DMS53 (cell line): ENCODE measurements around the gene TPST1.

Experiments
- DNase-seq: peaks from one replicate; lab custom pipeline; 2025; lab: John Stamatoyannopoulos, UW

The TPST1 gene

DNA sequence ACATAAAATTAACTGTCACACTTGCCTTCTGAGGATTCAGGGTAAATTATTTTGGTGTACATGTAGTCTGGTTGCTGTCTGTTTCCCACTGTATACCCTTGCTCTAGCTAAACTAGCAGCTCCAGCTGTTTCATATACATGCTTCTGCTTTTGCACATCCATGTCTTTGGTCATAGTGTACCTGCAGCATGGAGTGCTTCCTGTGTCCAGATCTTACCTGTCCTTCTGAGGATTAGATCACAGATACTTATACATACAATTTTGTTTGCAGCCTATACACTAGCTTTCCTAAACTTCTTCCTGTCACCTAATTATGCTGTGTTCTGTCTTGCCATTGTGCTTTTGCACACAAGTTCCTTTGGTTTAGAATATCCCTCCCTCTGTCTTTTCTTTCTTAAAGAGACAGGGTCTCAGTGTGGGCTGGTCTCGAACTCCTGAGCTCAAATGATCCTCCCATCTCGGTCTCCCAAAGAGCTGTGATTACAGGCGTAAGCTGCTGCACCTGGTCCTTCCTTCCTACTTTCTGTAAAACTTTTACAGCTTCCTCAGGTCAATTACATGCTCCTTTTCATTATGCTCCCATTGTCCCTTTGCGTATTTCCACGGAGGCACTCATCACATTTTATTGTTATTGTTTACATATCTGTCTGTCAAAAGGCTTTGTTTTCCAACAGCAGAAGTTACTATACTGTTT lies 33.8 kb downstream of the TPST1 start:
- no peak for DNase-seq

DNA sequence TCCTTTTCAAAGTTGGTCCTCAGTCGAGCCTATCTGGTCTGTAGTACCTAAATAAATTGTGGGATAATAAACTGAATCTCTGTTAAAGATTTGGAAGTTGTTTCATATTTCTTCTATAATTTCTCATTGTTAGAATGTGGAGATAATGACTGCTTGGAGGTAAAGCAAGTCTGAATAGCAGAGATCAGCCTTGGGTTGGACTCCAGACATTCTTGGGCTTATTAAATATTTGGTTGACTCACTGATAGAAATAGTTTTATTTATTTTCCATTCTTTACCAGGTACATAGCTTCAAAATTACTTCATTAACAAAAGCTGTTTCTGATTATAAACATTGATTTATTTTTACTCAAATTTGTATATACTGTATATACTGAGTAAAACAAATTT lies 34.3 kb downstream of the TPST1 start:
- no peak for DNase-seq

DNA sequence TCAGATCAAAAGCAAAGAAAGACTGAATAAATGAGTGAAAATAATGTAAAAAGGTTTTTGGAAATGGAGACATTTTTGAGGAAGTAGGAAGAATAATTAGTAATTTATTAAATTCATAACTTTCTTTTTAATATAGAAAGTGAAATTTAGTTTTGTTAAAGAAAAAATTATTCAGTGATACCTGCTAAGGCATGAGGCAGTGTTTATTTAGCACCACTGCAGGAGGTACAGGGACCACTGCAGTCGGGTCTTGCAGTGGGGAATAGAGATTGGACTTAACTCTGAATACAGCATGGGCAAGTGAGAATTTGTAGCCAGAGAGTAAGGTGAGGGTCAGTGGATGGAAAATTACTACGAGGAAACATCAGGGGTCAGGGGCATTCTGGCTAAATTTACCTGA lies 39.9 kb downstream of the TPST1 start:
- DNase-seq: no peak

DNA sequence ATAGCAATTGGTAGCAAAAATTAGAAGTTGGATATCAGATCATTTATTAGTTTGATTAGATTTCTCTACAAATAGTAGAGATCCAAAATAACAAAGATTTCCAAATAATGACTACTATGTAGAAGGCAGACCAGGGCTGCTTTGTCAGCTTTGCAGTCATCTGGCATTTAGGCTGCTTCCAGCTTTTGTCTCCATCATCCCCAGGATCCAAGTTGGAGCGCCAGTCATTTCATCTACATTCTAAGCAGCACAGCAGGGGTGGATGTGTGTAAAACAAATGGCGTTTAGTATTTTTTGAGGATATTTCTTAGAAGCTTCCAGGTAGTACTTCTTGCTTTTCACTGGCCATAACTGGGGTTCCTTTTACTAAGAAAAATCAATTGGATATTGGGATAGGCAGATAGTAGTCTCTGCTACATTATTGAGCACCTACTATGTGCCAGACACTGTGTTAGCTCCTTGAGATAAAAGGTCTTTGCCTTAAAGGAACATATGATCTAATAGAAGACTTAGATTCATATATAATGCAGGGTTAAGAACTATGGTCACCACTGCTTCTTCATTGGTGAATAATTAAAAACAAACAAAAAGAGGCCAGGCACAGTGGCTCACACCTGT lies 41.5 kb downstream of the TPST1 start:
- DNase-seq: no peak

DNA sequence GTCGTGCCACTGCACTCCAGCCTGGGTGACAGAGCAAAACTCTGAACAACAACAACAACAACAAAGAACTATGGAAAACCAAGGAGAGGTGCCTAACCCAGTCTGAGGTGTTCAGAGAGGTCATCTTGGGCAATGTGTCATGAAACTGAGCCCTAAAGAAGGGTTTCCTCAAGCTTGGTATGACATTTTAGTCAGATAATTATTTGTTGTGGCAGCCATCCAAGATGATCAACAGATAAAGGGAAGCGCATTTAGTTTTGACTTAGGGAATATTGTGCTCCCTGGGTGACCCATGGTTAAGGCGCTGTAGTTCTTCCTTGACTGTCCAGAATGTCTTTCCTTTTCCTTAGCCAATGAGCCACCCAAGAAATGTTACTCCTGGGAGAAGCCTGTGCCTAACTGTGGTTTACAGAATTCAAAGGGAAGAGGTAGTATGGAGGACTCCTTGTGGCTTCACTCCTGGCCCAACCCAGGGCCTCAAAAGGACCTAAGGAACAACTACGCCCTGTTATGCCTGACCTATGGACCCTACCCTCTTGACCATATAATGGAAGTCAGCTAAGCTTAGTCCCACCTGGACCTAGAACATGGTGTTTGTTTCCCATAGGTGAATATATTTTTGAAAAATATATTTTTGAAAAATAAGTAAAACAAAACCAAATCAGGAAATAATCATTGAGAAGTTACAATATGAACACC lies 42.4 kb downstream of the TPST1 start:
- DNase-seq: peak; percentile 15

DNA sequence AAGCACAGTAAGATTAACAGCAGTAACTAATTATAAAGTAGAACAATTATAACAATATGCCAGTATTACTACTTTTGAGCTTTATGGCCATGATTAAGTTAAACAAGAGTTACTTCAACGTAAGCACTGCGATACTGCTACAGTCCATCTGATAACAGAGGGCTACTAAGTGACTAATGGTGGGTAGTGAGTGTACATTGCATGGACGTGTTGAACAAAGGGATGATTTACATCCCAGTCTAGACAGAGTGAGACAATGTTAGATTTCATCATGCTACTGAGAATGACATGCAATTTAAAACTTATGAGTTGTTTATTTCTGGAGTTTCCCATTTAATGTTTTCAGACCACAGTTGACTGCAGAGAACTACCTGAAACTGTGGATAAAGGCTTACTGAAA lies 45.6 kb downstream of the TPST1 start:
- DNase-seq: no peak

DNA sequence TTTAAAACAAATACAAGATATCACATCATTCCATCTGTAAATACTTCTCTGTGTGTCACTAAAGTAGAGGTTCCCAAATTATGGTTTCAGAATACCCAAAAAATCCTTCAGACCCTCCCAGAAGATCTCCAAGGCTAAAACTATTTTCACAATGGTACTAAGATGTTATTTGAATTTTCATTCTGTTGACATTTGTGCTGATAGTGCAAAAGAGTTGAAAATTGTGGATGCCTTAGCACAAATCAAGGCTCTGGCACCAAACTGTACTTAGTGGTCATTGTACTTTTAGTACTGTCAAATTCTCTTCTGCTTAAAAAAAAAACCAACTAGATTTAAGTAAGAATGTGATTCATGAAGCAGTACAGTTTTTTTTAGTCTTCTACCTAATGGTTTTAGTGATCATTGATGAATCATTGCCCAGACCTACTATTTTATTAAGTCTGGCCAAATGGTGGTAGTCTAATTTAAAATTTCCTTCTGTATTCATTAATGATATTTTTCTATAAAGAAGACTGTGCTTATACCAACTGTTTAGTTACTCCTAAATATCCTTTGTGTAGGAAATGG lies 50.5 kb downstream of the TPST1 start:
- no peak for DNase-seq

DNA sequence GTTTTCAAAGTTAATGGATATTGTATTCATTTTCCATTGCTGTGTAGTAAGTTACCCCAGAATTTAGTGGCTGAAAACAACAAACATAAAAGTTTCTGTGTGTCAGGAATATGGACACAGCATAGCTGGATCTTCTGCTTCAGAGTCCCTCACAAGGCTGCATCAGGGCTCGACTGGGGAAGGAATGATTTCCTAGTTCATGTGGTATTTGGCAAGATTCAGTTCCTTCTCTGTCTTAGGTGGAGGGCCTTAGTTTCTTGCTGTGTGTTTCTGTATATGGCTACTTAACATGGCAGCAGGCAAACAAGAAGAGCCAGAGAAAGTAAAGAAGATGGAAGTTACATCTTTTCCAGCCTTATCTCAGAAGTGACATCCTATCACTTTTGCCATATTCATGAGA lies 51.1 kb downstream of the TPST1 start:
- DNase-seq: no peak

DNA sequence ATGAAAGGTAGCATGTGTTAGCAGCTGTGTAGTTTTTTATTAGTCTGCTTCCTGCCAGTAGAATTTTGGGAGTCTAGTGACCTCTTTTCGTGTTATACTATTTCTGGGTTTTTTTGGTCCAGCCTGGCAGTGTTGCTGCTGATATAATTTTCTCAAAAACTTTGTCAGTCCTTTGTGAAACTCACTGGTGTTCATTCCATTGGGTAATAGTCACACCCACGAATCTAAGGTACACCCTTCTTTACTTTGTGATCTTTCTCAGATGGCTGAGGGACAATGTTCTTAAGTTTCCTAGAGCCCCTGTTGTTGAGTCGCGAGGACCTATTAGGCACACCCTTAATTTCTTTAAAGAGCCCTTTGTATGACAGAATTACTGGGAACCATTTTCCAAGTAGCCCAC lies 52.3 kb downstream of the TPST1 start:
- no peak for DNase-seq

DNA sequence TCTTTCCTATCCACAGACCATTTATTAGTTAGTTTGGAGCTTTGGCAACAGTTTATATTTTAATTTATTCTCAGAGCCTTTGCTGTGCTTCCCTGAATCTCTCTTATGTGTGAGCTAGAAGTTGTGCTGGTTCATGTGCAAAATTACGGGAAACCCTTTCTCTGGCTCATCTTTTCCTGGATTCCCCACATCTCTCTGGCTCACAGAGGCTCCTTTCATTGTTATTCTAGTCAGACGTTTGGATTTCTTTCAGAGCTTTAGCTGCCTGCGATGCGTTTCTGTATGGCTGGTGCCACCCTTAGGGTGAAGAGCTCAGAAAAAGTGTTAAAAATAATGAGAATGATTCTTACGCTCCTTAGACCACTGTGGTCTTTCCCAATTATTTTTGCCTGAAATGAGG lies 53.3 kb downstream of the TPST1 start:
- DNase-seq: no peak

DNA sequence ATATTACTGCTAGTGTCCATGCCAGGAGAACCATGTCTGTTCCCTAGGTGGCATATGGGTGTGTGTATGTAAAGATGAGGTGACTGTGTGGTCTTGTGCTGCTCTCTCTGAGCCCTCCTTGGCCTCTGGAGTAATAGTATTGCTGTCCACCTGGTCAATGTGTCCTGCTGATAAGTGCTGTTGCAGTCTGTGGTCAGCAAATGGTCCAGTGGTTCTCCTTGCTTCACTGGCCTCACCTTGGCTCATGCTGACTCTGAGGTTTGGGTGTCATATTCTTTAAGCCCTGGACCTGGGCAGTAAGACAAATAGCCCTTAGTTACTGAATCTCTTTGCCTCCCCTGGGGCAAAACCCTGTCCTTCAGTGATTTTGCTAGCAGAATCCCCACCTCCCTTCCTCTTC lies 56.8 kb downstream of the TPST1 start:
- DNase-seq: no peak

DNA sequence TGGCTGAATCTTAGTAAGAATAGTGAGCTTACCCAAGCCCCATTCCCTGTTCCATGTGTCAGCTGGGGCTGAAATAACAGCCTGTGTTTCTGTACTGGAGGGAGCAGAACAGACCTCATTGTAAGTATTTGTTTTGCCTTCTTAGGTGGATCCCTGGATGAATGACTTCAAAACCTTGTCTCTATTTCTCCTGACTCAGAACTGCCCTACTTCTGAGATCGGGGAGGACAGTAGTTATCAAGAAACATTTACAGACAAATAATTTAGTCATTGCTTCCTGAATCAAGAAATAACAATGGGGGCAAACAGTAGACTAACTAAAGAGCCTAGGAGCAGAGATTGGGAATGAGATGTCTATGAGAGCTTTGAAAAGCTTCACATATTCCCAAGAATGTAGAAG lies 58.8 kb downstream of the TPST1 start:
- no peak for DNase-seq

DNA sequence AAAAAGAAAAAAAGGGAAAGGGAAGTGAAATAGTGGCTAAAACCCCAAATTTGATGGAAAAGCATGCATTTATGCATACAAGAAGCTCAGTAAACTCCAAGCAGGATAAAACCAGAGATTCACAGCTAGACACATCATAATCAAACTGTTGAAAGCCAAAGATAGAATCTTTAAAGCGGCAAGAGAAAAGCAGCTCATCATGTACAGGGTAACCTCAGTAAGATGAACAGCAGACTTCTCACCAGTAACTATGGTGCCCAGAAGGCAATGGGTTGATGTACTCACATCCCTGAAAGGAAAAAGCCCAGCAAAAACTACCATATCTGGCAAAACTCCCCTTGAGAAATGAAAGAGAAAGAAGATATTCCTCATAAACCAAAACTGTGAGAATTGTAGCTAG lies 60.4 kb downstream of the TPST1 start:
- DNase-seq: peak; percentile 69

DNA sequence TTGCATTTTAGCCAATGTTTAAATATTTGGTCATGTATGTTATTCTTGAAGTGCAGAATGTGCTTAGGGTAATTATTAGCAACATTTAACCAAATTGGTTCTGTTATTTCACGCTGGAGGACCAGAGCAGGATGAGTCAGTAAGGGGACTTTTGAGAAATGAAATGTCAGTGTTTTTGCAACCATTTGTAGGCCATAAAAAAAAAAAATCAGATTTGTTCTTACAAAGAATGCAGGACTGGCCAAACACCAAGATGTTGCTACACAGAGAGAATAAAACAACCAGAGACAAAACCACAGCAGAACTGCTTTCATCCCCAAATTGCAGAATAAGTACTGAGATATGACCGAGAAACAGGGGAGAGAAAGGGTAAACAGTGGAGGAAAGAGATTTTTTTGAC lies 62.1 kb downstream of the TPST1 start:
- no peak for DNase-seq

DNA sequence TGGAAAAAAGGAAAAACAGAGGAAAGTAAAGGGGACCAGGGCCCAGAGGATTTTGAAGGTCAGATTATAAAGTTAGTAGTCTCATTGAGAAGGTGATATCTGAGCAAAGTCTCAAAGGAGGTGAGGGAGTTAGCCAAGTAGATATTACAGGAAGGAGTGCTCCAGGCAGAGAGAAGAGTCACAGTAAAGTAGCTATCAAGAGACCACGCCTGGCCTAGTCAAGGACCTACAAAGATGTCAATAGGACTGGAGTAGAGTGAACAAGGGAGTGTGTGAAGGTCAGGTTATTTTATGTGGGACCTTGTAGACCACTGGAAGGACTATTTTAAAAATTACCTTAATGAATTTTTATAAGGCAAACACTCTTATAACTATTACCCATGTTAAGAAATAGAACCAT lies 64.8 kb downstream of the TPST1 start:
- no peak for DNase-seq

DNA sequence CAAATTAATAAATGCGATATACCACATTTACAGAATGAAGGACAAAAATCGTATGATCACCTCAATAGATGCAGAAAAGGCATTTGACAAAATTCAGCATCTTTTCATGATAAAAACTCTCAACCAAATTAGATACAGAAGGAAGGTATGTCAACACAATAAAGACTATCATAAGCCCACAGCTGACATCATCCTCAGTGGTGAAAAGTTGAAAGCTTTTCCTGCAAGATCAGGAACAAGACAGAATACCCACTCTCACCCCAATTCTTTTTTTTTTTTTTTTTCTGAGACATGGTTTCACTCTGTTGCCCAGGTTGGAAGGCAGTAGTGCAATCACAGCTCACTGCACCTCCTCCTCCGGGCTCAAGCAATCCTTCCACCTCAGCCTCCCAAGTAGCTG lies 67.2 kb downstream of the TPST1 start:
- no peak for DNase-seq

DNA sequence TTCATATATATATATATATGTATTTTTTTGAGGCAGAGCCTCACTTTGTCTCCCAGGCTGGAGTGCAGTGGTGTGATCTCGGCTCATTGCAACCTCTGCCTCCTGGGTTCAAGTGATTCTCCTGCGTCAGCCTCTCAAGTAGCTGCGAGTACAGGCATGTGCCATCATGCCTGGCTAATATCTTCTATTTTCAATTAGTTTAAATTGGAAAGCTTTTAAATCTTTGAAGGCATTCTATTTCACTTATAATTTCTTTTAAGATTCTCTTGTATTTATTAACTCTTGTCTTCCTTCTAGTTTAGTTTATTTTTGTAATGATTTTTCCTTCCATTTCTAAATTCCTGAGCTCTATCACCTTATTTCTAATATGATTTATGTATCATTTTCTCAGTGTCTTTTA lies 71.2 kb downstream of the TPST1 start:
- DNase-seq: no peak

DNA sequence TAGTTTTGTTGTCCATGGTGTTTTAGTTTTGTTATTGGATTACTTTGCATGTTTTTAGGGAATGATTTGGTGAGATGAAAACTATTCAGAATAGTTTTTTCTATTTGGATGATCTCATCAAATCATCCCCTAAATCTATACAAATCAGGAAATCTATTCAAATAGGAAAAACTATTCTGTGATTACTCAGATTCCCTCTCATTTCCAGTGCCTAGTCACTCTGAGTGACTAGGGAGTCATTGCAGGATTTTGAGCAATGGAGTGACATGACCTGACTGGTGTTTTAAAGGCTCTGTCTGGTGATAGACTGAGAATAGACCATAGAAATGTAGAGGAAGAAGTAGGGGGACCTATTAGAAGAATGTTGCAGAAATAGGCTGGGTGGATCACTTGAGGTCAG lies 72.4 kb downstream of the TPST1 start:
- DNase-seq: no peak

DNA sequence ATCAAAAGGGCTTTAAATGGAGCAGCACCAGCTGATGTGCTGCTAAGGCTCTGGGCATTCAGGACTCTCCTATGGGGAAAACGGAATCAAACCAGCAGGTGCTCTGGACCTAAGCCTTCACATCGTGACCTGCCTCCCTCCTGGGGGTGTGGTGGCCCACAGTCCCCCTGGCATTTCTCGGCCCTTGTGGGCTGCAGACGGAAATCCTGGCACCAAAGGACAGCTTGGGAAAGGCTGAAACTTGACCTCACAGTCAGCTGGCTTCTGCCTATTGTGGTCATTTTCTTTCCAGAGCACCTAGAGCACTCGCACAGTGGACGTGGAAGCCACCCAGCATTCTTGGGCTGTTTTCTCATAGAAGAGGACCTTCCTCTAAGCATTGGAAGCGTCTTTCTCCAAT lies 74.8 kb downstream of the TPST1 start:
- DNase-seq: no peak

DNA sequence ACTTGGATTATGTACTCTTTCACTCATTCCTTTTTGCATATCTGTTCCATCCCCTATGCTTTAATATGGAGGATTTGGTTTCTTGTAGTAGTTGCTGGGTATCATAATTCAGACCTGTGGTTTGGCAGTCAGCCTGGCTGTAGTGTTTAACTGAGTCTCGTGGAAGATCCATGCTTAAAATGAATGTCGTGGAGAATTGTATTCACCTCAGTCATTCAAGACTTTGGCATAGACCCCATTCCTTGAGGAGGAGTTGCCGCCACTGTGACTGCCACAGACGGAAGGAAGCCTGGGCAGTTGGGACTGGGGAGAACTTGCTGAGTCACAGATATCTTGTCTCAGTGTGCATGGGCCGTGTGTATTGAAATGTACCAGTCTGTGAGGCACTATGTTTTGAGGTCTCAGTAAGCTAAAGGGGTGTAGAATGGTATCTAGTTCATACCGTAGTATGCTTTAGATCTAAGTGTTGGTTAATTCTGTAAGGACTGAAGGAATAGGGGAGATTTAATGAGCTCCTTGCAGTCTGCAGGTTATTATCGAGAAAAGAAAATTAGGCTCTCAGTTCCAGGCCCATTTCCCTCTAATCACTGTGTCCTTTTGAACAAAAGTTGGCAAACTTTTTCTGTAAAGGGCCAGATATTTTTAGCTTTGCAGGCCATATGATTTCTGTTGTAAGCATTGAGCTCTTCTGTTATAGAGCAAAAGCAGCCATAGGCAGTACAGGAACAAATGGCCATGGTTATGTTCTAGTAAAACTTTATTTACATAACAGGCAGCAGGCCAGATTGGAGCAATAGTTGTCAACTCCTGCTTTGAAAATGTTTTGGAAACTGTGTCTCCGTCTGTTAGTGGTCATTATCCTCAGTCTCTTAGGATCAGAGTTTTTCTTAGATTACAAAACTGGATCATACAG lies 76.8 kb downstream of the TPST1 start:
- no peak for DNase-seq

DNA sequence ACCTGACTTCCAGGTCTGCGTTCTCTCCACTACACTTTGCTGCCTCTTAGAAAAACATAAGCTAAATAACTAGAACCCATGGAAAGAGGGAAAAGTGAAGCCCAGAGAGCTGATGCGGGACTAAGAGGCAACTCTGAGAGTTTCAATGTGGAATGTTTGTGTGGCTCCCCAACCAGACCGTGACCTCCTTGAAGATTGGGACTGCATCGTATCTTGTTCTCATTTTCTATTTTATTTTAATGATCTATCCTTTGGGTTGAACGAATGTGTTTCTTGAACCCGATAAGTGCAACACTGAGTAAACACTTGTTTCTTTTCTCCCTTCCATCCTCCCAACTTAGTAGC lies 77.4 kb downstream of the TPST1 start:
- no peak for DNase-seq
